GDM1 (cell line): Measurements from ENCODE around the gene KRCC1.
"Not testable (repeated sequence)": the region's sequence is repeated elsewhere in the genome, so short reads cannot be mapped to it uniquely, and the experiment has no call there.

Experiments used
- DNase-seq: peaks from one replicate; lab custom pipeline; 2025; lab: John Stamatoyannopoulos, UW

The KRCC1 gene

DNA sequence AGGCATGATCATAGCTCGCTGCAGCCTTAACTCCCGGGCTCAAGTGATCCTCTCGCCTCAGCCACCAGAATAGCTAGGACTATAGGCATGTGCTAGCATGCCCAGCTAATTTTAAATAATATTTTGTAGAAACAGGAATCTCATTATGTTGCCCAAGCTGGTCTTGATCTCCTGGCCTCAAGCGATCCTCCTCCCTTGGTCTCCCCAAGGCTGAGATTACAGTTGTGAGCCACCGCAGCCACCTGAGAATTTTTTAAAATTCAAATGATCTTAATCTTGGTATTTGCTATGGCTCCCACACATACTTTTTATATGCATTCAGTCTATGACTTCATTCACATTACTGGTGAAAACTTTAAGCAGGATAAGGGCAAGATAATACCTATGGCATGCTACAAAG is 13.1 kb downstream of the KRCC1 start:
- DNase-seq = no peak

DNA sequence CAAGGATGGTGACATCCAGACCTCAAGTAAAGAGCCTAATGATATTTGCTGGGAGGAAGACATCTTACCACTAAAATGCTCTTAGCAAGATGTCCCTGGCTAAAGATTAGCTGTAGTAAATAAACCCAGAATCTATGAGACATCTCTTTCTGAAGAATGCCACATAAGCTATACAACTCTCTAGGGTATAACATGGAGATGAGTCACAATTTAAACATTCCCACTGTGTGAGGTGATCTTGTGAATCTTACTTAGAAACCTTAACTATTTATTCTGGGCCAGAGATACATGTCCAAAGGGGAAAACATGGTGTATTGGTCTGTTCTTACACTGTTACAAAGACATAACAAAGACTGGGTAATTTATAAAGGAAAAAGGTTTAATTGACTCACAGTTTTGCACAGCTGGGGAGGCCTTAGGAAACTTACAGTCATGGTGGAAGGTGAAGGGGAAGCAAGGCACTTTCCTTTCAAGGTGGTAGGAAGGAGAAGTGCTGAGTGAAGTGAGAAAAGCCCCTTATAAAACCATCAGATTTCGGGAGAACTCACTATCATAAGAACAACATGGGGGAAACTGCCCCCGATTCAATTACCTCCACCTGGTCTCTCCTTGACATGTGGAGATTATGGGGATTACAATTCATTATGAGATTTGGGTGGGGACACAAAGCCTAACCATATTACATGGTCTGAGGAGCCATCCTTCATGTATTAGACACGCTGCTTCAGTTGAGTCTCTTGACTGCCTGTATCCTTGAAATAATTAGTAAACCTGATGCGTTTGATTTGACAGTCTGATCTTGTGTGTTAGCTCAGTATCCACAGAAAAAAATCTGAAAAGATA is 17.1 kb downstream of the KRCC1 start:
- no peak for DNase-seq

DNA sequence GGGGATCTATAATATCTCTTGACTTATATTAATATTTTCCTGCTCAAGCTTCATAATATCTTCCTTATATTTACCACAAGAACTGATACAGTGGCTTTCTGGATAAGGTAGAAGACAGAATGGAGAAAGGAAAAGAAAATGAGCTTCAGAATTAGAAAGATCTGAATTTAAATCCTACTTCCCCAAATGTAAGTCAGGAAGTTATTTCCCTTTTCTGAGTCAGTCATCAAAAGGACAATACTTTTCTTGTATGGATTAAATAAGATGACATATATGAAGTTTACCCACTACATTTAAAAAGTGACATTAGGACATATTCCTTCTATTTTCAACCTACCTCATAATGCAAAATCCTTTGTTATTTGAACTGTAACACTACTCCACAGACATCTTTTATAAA is 19.0 kb downstream of the KRCC1 start:
- no peak for DNase-seq

DNA sequence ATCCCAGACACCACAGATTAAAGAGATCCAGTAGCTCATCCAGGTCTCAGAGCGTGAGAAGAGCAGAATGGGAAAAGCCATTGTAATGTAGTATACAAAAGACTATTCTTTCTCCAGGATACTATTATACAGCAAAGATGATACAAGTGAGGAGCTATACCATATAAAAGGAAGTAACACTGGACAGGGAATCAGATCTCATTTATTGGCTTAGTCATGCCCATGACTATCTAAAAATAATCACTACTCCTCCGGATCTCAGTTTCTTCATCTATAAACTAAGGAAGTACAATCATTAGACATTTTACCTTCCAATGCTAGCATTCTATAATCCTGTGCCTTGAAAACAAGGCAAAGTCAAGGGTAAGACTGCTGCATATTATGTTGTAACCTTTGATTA is 19.4 kb downstream of the KRCC1 start:
- no peak for DNase-seq

DNA sequence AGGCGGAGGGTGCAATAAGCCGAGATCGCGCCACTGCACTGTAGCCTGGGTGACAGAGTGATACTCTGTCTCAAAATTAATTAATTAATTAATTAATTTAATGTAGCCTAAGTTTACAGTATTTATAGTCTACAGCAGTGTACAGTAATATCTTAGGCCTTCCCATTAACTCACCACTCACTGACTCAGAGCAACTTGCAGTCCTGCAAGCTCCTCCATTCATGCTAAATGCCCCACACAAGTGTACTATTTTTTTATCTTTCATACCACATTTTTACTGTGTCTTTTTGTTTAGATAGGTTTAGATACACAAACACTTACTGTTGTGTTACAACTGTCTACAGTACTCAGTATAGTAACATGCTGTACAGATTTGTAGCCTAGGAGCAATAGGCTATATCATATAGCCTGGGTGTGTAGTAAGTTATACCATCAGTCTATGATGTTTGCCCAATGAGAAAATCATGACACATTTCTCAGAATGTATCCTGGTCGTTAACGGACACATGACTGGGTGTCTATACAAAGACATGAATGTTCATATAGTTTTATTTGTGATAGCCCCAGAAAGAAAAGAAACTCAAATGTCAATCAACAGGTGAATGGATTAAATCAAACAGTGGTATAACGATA is 23.4 kb downstream of the KRCC1 start:
- no peak for DNase-seq

DNA sequence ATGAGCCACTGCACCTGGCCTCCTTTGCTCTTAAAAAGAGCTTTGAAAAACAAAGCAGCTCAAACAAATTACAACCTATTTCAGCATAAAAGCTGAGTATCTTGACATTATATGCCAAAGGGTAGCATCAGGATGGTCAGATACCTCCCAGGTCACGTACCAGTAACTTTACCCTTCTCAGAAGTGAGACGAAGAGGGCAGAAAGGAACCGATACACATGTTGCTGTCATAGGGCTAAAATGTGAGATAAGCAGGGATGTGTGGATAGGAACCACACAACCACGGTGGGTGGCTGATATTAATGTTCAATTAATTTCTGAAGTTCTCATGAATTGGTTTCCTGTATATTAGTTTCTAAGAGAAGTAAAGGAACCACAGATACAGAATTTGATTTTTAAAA is 26.7 kb downstream of the KRCC1 start:
- no peak for DNase-seq

DNA sequence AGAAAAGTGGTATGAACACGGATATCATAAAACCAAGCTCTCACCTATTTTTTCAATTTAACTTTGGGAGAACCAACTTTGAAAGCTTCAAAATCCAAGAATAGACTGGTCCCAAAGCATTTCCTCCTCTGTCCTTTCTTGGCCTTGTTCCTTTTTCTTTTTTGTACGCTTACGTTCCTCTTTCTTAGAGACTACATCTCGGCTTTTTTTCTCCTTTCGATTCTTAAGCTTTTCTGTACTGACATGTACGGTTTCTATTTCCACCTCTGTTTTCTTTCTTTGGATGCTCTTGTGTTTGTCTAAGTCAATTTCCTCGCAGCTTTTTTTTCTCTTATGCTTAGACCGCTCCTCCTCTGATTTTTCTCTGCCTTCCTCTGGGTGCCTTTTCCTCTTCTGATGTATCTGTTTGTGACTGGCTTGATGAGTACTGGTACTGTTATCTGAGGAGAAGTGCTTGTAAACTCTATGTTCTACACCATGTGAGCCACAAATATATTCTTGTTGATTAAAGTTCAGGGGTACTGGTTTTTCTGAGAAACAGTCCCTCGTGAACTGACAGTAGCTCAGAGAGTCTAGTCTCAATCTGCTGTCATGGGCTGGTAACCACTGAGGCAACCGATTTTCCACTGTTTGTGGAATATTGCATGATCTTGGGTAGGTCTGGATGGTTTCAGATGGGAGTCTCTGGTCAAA is 27.7 kb downstream of the KRCC1 start:
- DNase-seq = peak; percentile 15

DNA sequence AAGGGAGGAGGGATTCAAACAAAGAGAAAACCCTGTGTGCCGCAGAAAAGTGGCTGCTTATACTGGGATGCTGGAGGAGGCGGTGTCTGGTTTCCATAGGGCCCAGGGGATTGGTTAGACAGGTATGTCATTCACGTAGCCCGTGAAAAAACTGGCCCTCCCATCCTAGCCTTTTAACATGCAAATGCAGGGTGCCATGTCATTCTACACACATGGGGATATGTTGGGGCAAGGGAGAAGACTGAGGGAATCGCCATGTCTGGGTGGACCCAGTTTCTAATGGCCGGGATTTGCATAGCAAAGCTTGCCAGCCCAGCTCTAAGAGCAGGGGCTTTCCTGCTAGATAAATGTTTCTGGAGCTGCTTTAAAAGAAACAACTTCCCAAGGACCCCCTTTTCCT is 31.1 kb downstream of the KRCC1 start:
- DNase-seq = no peak

DNA sequence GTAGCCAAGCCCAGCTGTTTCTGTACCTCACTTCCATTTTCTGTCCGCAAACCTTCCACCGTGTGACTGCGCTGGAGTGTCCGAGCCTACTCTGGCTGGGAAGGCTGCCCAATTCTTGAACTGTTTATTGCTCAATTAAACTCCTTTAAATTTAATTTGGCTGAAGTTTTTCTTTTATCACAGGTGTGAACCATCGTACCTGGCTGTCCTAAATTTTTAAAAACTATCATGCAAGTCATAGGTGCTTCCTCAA is 33.0 kb downstream of the KRCC1 start:
- no peak for DNase-seq

DNA sequence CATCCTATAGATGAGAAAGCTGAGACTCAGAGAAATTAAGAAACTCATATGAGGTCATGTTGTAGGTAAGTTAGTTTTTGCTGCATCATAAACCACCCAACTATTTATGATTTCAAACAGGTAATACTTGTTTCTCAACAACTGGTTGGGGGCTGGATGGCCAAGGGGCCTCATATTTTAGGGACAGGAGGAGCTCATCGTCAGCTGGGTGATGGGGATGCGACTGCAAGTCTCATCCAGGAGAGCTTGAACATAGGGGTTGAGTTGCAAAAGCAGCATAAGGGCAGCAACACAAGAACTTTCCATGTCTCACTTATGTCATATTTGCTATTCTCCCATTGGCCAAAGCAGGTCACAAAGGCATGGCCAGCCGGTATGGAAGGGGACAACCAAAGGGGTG is 35.6 kb downstream of the KRCC1 start:
- DNase-seq = no peak

DNA sequence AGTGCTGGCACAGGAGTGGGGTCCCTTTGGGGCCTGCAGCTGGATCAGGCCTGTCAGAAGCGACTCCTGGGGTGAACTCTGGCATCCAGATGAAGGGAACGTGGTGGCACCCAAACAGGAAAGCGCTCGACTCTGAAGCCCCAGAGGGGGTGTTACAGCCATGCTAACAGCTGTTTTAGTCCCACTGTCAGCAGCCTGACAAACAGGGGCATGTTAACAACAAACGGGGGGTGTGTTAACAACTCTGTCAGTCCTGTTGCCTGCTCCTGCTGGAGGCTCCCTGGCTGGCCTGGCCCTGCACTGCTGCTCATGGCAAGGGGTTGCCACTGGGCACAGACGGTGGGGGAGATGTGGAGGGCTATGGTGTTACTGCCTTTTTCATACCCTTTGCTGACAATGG is 36.7 kb downstream of the KRCC1 start:
- DNase-seq = no peak

DNA sequence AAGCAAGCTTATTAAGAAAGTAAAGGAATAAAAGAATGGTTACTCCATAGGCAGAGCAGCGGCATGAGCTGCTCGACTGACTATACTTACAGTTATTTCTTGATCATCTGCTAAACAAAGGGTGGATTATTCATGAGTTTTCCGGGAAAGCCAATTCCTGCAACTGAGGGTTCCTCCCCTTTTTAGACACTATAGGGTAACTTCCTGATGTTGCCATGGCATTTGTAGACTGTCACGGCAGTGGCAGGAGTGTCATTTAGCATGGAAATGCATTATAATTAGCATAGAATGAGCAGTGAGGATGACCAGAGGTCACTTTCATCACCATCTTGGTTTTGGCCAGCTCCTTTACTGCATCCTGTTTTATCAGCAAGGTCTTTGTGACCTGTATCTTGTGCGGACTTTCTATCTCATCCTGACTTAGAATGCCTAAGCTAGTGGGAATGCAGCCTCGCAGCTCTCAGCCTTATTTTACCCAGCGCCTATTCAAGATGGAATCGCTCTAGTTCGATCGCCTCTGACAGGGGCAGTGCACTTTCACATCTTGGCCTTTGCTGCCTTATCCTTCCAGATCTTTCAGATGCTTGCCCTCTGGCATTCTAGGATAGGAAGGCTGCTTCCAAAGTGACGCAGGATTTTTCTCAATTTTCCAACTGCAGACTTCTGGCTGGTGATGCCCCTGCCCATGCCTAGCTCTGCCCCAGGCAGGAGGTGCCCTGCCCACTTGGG is 37.3 kb downstream of the KRCC1 start:
- DNase-seq = not testable (repeated sequence)

DNA sequence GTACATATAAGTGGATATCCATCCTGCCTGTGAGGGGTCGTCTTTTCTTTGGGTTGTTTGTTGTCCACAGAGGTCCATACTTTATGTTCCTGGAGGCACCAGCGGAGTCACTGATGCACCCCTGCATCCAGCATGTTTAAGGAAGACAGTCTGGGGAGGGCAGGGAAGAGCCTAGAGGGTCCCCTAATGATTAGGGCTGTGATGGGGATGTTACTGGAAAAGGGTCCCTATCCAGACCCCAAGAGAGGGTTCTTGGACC is 37.9 kb downstream of the KRCC1 start:
- DNase-seq = not testable (repeated sequence)

DNA sequence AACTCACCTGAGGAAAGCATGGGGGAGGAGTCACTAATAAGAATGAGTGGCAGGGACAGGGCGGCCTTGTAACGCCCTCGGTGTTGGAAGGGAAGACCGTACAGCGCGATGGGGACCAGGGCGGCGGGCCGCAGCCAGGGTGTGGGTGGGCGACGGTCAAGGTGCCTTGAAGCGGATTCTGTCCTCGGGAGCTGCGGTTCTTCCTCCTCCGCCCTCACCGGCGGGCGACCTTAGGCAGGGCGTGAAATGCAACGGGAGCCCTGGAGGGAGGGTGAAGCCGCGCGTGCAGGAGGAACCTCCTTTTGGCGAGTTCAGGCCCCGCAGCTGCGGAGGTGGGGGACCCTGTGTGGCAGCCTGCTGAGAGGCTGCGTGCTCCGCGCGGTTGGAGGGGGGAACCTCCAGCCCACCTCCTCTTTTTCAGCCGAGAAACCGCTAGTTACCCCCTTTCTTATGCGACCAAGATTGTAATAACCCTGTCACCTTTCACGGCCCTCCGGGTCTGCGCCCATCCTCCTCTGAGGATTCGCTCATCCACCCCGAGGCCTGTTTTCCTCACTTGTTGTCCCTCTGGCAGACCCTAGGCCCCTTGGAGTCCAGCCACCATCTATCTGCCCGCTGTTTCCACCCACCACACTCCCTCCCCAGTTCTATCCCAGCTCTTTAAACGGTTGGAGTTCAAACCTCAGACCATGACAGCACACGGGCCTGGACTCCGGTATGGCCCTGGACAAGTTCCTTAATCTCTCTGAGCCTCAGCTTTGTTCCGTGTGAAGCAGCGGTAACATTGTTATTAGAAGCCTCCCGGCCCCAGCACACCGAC is 38.4 kb downstream of the KRCC1 start:
- peak; percentile 68 for DNase-seq

DNA sequence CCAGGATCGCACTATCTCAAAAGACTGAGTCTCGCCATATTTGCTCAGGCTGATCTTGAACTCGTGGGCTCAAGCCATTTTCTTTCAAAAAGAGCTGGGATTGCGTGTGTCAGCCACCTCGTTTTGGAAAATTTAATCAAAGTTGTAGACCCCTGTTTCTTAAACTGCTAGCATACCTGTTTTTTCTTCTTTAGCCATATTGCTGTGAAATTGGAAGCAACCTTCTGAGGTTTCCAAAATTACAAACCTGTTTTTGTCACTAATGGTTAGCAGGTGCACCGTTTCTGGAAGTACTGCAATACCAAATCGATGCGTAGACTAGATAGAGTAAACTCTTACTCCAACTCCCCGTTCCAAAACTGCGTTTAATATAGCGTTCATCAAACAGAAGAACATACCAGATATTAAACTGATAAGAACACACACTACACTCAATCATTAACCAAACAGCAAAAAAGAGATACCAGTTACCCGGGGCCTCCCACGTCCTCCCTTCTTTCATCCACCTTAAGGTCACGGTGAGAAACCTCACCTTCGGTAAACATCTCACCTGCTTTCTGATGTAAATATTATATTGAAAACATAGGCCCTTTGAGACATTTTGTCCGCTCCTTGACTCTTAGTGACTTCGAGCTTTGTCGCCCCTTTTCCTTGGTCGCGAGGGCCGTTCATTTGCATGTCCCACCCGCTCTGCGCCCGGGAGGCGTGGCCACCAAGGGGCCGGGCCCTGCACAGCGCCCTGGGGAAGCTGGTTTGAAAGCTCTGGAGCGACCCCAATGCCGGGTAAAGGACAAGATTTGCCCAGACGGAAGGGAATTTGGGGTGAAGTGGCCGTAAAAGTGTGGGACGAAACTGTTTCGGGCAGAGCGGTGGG is 39.3 kb downstream of the KRCC1 start, which contains the start of gene RNU2-63P:
TSS of gene RNU2-63P (minus strand) at position 462 of the 874 bp plus-strand sequence.
- DNase-seq = peak; percentile 75

DNA sequence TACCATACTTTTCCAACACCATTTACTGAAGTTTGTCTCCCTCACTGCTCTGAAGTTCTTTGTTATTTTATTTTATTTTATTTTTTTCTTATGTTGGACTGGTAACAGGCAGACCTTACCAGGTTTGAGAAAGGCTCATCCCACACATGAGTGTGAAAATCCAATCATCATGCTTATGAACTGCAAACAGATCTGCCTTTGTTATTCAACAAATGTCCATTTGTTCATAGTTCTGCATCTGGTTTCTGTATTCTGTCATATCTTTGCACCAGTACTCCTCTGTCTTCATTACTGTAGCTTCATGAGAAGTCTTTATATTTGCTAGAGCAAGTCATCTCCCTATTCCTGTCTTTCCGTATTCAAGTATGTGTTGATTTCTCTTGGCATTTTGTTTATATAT is 44.6 kb downstream of the KRCC1 start:
- DNase-seq = no peak

DNA sequence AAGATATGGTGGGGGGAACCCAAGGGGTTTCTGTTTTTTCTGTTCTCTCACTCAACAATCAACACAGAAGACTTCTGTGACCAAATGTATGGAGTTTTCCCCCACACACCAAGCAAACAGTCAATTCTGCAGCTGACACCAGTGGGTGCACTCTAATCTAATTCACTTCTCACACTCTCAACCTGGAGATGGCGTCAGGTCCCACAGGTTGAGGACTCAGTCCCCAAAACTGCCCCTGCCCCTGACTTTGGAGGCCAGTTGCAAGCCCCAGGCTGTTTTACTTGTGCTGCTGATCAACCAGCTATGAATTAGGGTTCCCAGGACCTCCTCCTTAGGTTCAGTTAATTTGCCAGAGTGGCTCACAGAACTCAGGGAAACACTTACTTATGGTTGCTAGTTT is 45.4 kb downstream of the KRCC1 start:
- no peak for DNase-seq

DNA sequence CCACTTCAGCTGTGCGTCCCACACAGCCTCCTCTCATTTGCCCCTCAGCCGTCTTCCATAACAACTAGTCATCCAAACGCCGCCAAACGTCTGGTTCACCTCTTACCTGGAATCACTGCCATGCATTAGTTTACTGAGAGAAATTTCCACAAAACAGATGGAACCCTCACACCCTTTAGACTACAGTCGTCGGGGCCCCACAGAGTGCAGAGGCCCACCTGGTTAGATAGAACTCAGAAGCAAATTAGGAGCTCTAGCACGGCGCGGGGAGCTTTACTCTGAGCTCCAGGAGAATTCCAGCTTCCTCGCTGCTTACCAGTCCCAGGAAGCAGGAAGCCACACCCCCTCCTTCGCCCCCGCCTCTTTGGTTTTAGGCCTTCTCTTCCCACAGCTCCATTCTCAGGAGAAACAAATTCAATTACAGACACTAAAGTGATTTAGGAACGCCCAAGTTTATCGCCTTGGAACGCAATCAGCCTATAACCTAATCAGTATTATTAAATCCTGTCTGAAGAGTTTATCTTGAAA is 48.6 kb downstream of the KRCC1 start:
- DNase-seq = no peak

DNA sequence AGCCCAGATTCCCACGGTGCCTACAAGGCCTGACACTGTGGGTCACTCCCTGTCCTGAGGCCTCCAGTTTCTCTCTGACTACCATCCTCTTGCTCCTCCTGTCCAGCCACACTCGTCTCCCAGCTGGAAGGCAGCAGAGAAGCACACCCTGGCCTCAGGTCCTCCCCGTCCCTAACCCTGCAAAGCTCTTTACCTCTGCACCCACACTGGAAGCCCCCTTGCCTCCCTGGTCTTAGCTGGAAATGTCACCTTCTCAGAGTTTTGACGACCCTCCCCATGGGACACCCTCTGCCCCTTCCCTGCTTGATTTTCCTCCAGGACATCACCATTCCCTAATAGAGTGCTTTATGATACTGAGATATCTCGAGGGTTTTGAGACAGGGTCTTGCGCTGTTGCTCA is 49.8 kb downstream of the KRCC1 start:
- no peak for DNase-seq

DNA sequence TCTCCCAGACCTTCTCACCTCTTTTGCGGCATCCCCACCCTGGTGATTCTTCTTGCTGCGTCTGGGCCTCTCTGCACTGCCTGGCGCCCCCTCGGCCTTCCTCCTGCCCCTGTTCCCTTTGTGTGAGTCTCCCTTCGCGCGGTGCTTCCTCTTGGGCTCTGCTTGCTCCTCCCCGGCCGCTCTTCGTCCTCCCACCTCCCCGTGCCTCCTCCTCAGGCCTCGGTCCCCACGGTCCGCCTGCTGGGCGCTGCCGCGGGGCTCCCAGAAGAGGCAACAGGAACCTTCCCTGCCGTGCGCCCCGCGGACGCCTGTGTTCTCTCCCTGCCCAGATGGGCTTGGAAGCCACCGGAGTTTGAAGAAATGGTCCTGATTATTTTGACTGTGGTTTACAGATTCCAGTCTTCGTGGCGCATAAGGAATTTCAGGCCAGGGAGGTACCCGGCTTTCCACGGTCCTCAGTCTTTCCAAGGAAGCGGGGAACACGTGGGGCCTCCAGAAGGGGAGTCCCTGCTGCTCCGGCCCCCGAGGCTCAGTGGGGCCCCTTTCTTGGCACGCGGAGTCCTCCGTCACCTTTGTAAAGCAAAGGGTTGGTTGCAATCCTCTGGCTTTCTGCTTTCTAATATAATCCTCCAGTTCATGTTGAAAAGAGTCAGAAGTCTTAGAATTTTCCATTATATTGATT is 52.4 kb downstream of the KRCC1 start:
- DNase-seq = no peak
